BE2C (cell line): ENCODE results near the gene ATP13A3.

ENCODE experiments used
- DNase-seq: peaks from one replicate; pipeline ENCODE4 v3.0.0-alpha.2; 2020
- H3K27me3 ChIP-seq: fragments of 250-450 bp; sonication (Bioruptor Pico); 2 replicates; pipeline ENCODE4 v1.5.1; 2020; ENCODE audit warnings: mild to moderate bottlenecking
- H3K36me3 ChIP-seq: fragments of 250-450 bp; sonication (Bioruptor Pico); 2 replicates; pipeline ENCODE4 v1.5.1; 2020; ENCODE audit warnings: mild to moderate bottlenecking
- H3K4me1 ChIP-seq: fragments of 250-450 bp; sonication (Bioruptor Pico); 2 replicates; pipeline ENCODE4 v1.5.1; 2020
- H3K4me3 ChIP-seq: 2 replicates; pipeline ENCODE4 v1.5.1; 2011; ENCODE audit warnings: low read depth, low read length
- H3K9me3 ChIP-seq: fragments of 250-450 bp; sonication (Bioruptor Pico); 2 replicates; pipeline ENCODE4 v1.5.1; 2020
- CTCF ChIP-seq: IDR thresholded peaks from 2 replicates; pipeline ENCODE4 v1.5.1; 2012; ENCODE audit warnings: mild to moderate bottlenecking, low read depth, low read length

ATP13A3 gene

GRCh38 chr3:194370753-194371152, 116.0 kb downstream of the ATP13A3 start:
- Histone ChIP-seq H3K4me1 (no peaks in the 10 kb centered on the region), H3K36me3 (no peaks in the 10 kb centered on the region), H3K9me3 (no peaks in the 10 kb centered on the region), H3K4me3 (no peak overlapping the region), H3K27me3 (no peaks in the 10 kb centered on the region)
- no peak for TF ChIP-seq CTCF
- DNase-seq: no peak

- no peak for DNase-seq
- TF ChIP-seq CTCF: no peak
- H3K36me3 ChIP-seq: no peaks in the 10 kb centered on the region
- H3K27me3 ChIP-seq: no peaks in the 10 kb centered on the region
- no peaks in the 10 kb centered on the region for H3K9me3 ChIP-seq
- no peak within 1 kb of the TSS for H3K4me3 ChIP-seq
- peaks cover 5% of the 10 kb centered on the region for H3K4me1 ChIP-seq
Observed at GRCh38 chr3:194369522-194370279, 117.1 kb downstream of the ATP13A3 start, which contains the start of gene LRRC15. LRRC15 (minus strand) TSS chr3:194369743; CDS start chr3:194361043, 8,700 bp downstream.

GRCh38 chr3:194368918-194369317, 117.9 kb downstream of the ATP13A3 start:
- H3K4me1 ChIP-seq: peaks cover 6% of the 10 kb centered on the region
- no peak overlapping the region for H3K4me3 ChIP-seq
- no peaks in the 10 kb centered on the region for H3K27me3 ChIP-seq
- H3K36me3 ChIP-seq: no peaks in the 10 kb centered on the region
- no peaks in the 10 kb centered on the region for H3K9me3 ChIP-seq
- no peak for TF ChIP-seq CTCF
- DNase-seq: no peak

- Histone ChIP-seq H3K9me3 (no peaks in the 10 kb centered on the region), H3K27me3 (no peaks in the 10 kb centered on the region), H3K4me3 (no peak overlapping the region), H3K36me3 (no peaks in the 10 kb centered on the region), H3K4me1 (peaks cover 6% of the 10 kb centered on the region)
- no peak for DNase-seq
- TF ChIP-seq CTCF: no peak
Observed at GRCh38 chr3:194367992-194368841, 118.6 kb downstream of the ATP13A3 start.

GRCh38 chr3:194365978-194366490, 120.8 kb downstream of the ATP13A3 start:
- no peak for DNase-seq
- no peaks in the 10 kb centered on the region for H3K27me3 ChIP-seq
- no peaks in the 10 kb centered on the region for H3K9me3 ChIP-seq
- H3K4me3 ChIP-seq: no peak overlapping the region
- no peaks in the 10 kb centered on the region for H3K36me3 ChIP-seq
- H3K4me1 ChIP-seq: peaks cover 6% of the 10 kb centered on the region
- TF ChIP-seq CTCF: no peak
